MCF 10A (cell line): Measurements from ENCODE around the gene SHISA9. TPM values are rescaled to one million over a fixed set of nuclear protein-coding genes. Genes with fewer than 3 reads are reported as not detected.

Experiments used
- BruUV-seq: library from RNA; stranded (reverse); fragments of 400-500 nt; replicated peaks from 2 replicates; lab custom pipeline; 2021; lab: Mats Ljungman, UMichigan
- CTCF ChIA-PET: fragments of 300-600 bp; sonication (Branson Sonifier 250); formaldehyde crosslinking; extraction: SDS; loops from one replicate; lab custom pipeline; 2021; ENCODE audit warnings: antibody characterized with exemption, inconsistent platforms; lab: Yijun Ruan, JAX
- POLR2A ChIA-PET: fragments of 300-600, 350-650 bp; sonication (Branson Sonifier 250); formaldehyde crosslinking; extraction: SDS; loops from one replicate; lab custom pipeline; 2020; ENCODE audit warnings: antibody characterized with exemption, inconsistent platforms; lab: Yijun Ruan, JAX
- DNase-seq: peaks from one replicate; pipeline ENCODE4 v3.0.0-alpha.2; 2018; ENCODE audit not compliant: unreplicated experiment
- H3K27ac Mint-ChIP-seq: one replicate; pipeline ENCODE4 v1.8.0; 2022; ENCODE audit warnings: mild to moderate bottlenecking, low read depth, mixed read lengths; ENCODE audit not compliant: unreplicated experiment
- H3K27me3 Mint-ChIP-seq: one replicate; pipeline ENCODE4 v1.8.0; 2022; ENCODE audit warnings: mixed read lengths; ENCODE audit not compliant: insufficient read depth, unreplicated experiment
- H3K36me3 Mint-ChIP-seq: one replicate; pipeline ENCODE4 v1.8.0; 2022; ENCODE audit warnings: mild to moderate bottlenecking, moderate library complexity, mixed read lengths; ENCODE audit not compliant: insufficient read depth, unreplicated experiment
- H3K4me1 Mint-ChIP-seq: one replicate; pipeline ENCODE4 v1.8.0; 2022; ENCODE audit warnings: mixed read lengths; ENCODE audit not compliant: insufficient read depth, unreplicated experiment
- H3K4me3 Mint-ChIP-seq: one replicate; pipeline ENCODE4 v1.8.0; 2022; ENCODE audit warnings: mild to moderate bottlenecking, moderate library complexity, mixed read lengths; ENCODE audit not compliant: unreplicated experiment
- H3K9me3 Mint-ChIP-seq: one replicate; pipeline ENCODE4 v1.8.0; 2022; ENCODE audit warnings: mixed read lengths; ENCODE audit not compliant: unreplicated experiment
- intact Hi-C: fragments of 100-400 bp; cut with micrococcal nuclease; formaldehyde crosslinking; loops from 2 replicates; pipeline ENCODE4 v1.14.1; 2022
- total RNA-seq: library from RNA; stranded (reverse); gene quantifications from 2 replicates; pipeline ENCODE4 v1.2.3, GENCODE V29; 2022
- TF ChIP-seq, protein P1 (sequence below): fragments of 200-600 bp; IDR thresholded peaks from one replicate; pipeline ENCODE4 v1.8.0; 2022; ENCODE audit warnings: antibody characterized with exemption, mild to moderate bottlenecking; ENCODE audit not compliant: unreplicated experiment

The SHISA9 gene
- total RNA-seq, 1 experiment from 2014 or later, result 8.0 TPM

DNA sequence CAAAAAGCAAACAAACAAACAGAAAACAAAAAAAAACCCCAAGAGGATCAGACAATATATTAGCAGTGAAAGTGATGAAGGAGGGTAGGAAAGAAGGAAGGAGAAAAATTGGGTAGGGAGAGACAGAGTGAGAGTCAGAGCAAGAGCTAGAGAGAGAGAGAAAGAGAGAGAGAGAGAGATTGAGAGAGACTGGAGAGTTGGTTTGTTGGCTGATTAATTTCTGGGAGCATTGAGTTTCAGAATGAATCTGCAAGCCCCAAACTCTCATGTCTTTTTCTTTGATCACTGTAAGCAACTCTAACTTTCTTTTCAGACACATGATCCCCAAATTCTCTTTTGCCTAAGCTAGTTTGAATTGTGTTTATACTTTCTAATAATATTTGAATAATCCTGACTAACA lies 388.1 kb downstream of the SHISA9 start:
- TF ChIP-seq, protein P1, sequence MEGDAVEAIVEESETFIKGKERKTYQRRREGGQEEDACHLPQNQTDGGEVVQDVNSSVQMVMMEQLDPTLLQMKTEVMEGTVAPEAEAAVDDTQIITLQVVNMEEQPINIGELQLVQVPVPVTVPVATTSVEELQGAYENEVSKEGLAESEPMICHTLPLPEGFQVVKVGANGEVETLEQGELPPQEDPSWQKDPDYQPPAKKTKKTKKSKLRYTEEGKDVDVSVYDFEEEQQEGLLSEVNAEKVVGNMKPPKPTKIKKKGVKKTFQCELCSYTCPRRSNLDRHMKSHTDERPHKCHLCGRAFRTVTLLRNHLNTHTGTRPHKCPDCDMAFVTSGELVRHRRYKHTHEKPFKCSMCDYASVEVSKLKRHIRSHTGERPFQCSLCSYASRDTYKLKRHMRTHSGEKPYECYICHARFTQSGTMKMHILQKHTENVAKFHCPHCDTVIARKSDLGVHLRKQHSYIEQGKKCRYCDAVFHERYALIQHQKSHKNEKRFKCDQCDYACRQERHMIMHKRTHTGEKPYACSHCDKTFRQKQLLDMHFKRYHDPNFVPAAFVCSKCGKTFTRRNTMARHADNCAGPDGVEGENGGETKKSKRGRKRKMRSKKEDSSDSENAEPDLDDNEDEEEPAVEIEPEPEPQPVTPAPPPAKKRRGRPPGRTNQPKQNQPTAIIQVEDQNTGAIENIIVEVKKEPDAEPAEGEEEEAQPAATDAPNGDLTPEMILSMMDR, result no peak
- H3K27ac Mint-ChIP-seq, result no peak overlapping the region
- DNase-seq, result no peak

More for the DNA sequence above, 388.1 kb downstream of the SHISA9 start:
- ChIA-PET POLR2A (no interaction called here), CTCF (no interaction called here)
- Mint-ChIP-seq H3K27me3 (no peaks in the 10 kb centered on the region), H3K36me3 (no peaks in the 10 kb centered on the region), H3K4me1 (no peaks in the 10 kb centered on the region), H3K9me3 (no peaks in the 10 kb centered on the region), H3K4me3 (no peak overlapping the region)
- BruUV-seq, result no TSS peak
- intact Hi-C loops, result no loop called here

Other genes with a start within 250 kb of the SHISA9 start
- gene CPPED1, start 97.7 kb upstream of the SHISA9 start, total RNA-seq, result 13.8 and 16.6 TPM in 2 replicates